NCI-H1105 treated with DMSO at 0.1 percent for 48 hours (cell line): ENCODE measurements around the gene MGAT4D.
A peak's percentile ranks its signal among the peaks of the same experiment; 100 is the strongest.
"Not testable (repeated sequence)": the region's sequence is repeated elsewhere in the genome, so short reads cannot be mapped to it uniquely, and the experiment has no call there.

ENCODE experiments used
- DNase-seq: peaks from one replicate; lab custom pipeline; 2025; lab: John Stamatoyannopoulos, UW

Gene MGAT4D

GRCh38 chr4:140439644-140440142 is 58.4 kb downstream of the MGAT4D start:
- no peak for DNase-seq

GRCh38 chr4:140427919-140428471 is 70.1 kb downstream of the MGAT4D start:
- DNase-seq: no peak

- peak; percentile 65 for DNase-seq
Observed at GRCh38 chr4:140427106-140427918, 70.8 kb downstream of the MGAT4D start, which contains the start of gene CLGN. Gene CLGN (minus strand): TSS chr4:140427648. CDS start chr4:140413078, 14,570 bp downstream.

- peak; percentile 62 for DNase-seq
Observed at GRCh38 chr4:140426610-140427105, 71.4 kb downstream of the MGAT4D start.

- no peak for DNase-seq
Observed at GRCh38 chr4:140423106-140423505, 75.0 kb downstream of the MGAT4D start.

- not testable (repeated sequence) for DNase-seq
Observed at GRCh38 chr4:140413130-140413969, 84.7 kb downstream of the MGAT4D start.

GRCh38 chr4:140408974-140409373 is 89.1 kb downstream of the MGAT4D start:
- no peak for DNase-seq

- DNase-seq: no peak
Observed at GRCh38 chr4:140406292-140406691, 91.8 kb downstream of the MGAT4D start.

GRCh38 chr4:140400111-140400510 is 98.0 kb downstream of the MGAT4D start:
- no peak for DNase-seq

- no peak for DNase-seq
Observed at GRCh38 chr4:140395668-140396067, 102.4 kb downstream of the MGAT4D start.
